22Rv1 (cell line): ENCODE data around the gene NUBP1.

ENCODE experiments used
- H3K27ac ChIP-seq: fragments of 450-650 bp; 2 replicates; pipeline ENCODE4 v1.5.1; 2017
- ZFX ChIP-seq: fragments of 450-650 bp; IDR thresholded peaks from 2 replicates; pipeline ENCODE4 v1.6.1; 2017; ENCODE audit warnings: antibody characterized with exemption, borderline replicate concordance
- TF ChIP-seq, protein P1 (sequence below): fragments of 450-650 bp; IDR thresholded peaks from 2 replicates; pipeline ENCODE4 v1.5.1; 2017; ENCODE audit warnings: mild to moderate bottlenecking

The NUBP1 gene

GRCh38 chr16:10743610-10744369, at the start of gene NUBP1:
TSS of gene NUBP1 (plus strand) at chr16:10743842. CDS start at chr16:10743864, 22 bp downstream.
- no peak for TF ChIP-seq ZFX
- TF ChIP-seq, protein P1, sequence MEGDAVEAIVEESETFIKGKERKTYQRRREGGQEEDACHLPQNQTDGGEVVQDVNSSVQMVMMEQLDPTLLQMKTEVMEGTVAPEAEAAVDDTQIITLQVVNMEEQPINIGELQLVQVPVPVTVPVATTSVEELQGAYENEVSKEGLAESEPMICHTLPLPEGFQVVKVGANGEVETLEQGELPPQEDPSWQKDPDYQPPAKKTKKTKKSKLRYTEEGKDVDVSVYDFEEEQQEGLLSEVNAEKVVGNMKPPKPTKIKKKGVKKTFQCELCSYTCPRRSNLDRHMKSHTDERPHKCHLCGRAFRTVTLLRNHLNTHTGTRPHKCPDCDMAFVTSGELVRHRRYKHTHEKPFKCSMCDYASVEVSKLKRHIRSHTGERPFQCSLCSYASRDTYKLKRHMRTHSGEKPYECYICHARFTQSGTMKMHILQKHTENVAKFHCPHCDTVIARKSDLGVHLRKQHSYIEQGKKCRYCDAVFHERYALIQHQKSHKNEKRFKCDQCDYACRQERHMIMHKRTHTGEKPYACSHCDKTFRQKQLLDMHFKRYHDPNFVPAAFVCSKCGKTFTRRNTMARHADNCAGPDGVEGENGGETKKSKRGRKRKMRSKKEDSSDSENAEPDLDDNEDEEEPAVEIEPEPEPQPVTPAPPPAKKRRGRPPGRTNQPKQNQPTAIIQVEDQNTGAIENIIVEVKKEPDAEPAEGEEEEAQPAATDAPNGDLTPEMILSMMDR, result no peak
- H3K27ac ChIP-seq, result peak within 1 kb of the TSS; percentile 83

DNA sequence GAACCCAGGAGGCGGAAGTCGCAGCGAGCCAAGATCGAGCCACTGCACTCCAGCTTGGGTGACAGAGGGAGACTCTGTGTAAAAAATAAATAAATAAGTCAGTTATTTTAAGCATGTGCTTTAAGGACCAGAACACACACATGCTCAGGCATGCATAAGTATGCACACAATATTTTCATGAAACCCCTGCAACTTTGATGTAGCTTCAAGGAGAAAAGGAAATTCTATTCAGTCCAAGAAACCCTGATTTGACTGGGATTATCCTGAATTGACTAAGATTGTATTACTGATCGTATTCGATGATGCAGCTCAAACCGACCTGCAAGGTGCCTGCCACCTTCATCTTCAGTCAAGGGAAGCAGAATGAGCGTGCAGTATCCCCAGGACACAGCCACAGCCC, 49.8 kb upstream of the NUBP1 start:
- no peak overlapping the region for H3K27ac ChIP-seq
- TF ChIP-seq, protein P1, result no peak
- no peak for TF ChIP-seq ZFX

DNA sequence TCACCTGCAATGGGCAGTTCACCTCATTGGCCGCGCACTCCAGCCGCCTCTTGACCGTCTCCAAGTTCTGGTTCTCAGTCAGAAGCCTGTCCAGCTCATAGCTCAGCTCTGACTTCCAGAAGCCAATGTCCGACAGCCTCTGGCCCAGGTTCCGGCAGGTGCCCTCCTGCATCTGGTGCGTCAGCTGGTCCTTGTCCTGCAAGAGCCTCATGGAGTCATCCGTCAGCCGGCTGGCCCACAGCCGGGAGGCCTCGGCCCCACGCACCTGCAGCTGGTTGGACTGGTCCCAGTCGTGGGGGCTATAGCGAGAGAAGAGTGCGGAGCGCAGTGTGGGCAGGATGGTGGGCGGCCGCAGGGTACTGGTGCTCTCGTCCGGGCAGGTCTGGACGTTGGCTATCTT, 49.3 kb upstream of the NUBP1 start:
- TF ChIP-seq, protein P1, result no peak
- TF ChIP-seq ZFX, result no peak
- no peak overlapping the region for H3K27ac ChIP-seq

DNA sequence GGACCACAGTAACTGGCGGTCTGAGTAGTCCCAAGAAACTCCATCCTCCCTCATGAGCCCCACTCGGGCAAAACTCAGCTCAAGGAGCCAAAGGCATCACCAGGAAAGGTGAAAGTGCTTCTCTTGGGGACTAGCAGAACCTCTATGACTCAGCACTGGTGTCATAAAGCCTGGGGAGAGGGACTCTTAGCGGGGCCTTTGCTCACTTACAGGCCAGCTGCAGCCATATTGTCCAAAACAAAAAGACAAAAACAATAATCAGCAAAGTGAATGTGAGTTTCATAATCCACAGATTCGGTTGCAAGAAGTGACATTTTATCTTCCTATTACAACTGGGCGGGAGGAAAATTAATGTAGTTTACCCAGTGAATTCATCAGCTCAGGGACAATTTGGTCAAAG, 48.8 kb upstream of the NUBP1 start, which contains the start of gene TEKT5:
TSS of gene TEKT5 (minus strand) at position 101 of the 400 bp plus-strand sequence. CDS start at position 44, 57 bp downstream.
- no peak within 1 kb of the TSS for H3K27ac ChIP-seq
- TF ChIP-seq, protein P1, result no peak
- no peak for TF ChIP-seq ZFX

- TF ChIP-seq ZFX, result no peak
- TF ChIP-seq, protein P1, result no peak
- no peak overlapping the region for H3K27ac ChIP-seq
Measured at GRCh38 chr16:10699756-10700155, 43.9 kb upstream of the NUBP1 start.

GRCh38 chr16:10708969-10709368, 34.7 kb upstream of the NUBP1 start:
- TF ChIP-seq ZFX, result no peak
- TF ChIP-seq, protein P1, result no peak
- no peak overlapping the region for H3K27ac ChIP-seq

- no peak for TF ChIP-seq ZFX
- TF ChIP-seq, protein P1, result no peak
- no peak overlapping the region for H3K27ac ChIP-seq
Measured at GRCh38 chr16:10728003-10728887, 15.4 kb upstream of the NUBP1 start.
